PC-9 (cell line): ENCODE data around the gene MAP3K20. TPM values are rescaled to one million over a fixed set of nuclear protein-coding genes. Genes with fewer than 3 reads are reported as not detected.

Source experiments
- BruUV-seq: library from RNA; stranded (reverse); fragments of 400-500 nt; replicated peaks from 2 replicates; lab custom pipeline; 2021; lab: Mats Ljungman, UMichigan
- CTCF ChIA-PET: fragments of 300-600 bp; sonication (Branson Sonifier 250); formaldehyde crosslinking; loops from one replicate; lab custom pipeline; 2022; ENCODE audit warnings: antibody characterized with exemption; lab: Charles Lee
- POLR2A ChIA-PET: fragments of 300-600 bp; sonication (Branson Sonifier 250); formaldehyde crosslinking; loops from one replicate; lab custom pipeline; 2022; ENCODE audit warnings: antibody characterized with exemption; ENCODE audit not compliant: unreplicated experiment; lab: Charles Lee
- DNase-seq, 2 experiments: peaks; one replicate each; pipeline versions ENCODE4 v3.0.0 to v3.0.0-alpha.2; 2015 to 2022; ENCODE audit warnings: mixed read lengths in 1 of 2
- H2AFZ ChIP-seq: fragments of 200-600 bp; sonication (generic); 2 replicates; pipeline ENCODE4 v1.8.1; 2017; ENCODE audit warnings: antibody characterized with exemption
- H3F3A ChIP-seq: fragments of 200-600 bp; sonication (generic); 2 replicates; pipeline ENCODE4 v1.8.1; 2017; ENCODE audit warnings: antibody characterized with exemption, mild to moderate bottlenecking, low read depth; ENCODE audit not compliant: insufficient read depth
- H3K27ac ChIP-seq: fragments of 200-600 bp; sonication (generic); 2 replicates; pipeline ENCODE4 v1.6.1; 2016; ENCODE audit warnings: mixed run types
- H3K27me3 ChIP-seq: fragments of 200-600 bp; sonication (generic); 2 replicates; pipeline ENCODE4 v1.6.1; 2016; ENCODE audit warnings: low read depth, mixed run types; ENCODE audit not compliant: insufficient read depth
- H3K36me3 ChIP-seq: fragments of 200-600 bp; sonication (generic); 2 replicates; pipeline ENCODE4 v1.6.1; 2016; ENCODE audit warnings: low read depth, mixed run types
- H3K4me1 ChIP-seq: fragments of 200-600 bp; sonication (generic); replicated peaks from 2 replicates; pipeline ENCODE4 v1.6.1; 2016; ENCODE audit warnings: mixed run types; ENCODE audit not compliant: insufficient read depth
- H3K4me2 ChIP-seq: fragments of 200-600 bp; sonication (generic); 2 replicates; pipeline ENCODE4 v1.6.1; 2017; ENCODE audit warnings: mixed run types
- H3K4me3 ChIP-seq: fragments of 200-600 bp; sonication (generic); 2 replicates; pipeline ENCODE4 v1.6.1; 2016; ENCODE audit warnings: mixed run types
- H3K79me2 ChIP-seq: fragments of 200-600 bp; sonication (generic); 2 replicates; pipeline ENCODE4 v1.6.1; 2017; ENCODE audit warnings: low read depth, mixed run types
- H3K9me2 ChIP-seq: fragments of 200-600 bp; sonication (generic); 2 replicates; pipeline ENCODE4 v1.8.1; 2017; ENCODE audit warnings: mild to moderate bottlenecking; ENCODE audit not compliant: insufficient read depth
- H3K9me3 ChIP-seq: fragments of 200-600 bp; sonication (generic); 2 replicates; pipeline ENCODE4 v1.8.1; 2016; ENCODE audit warnings: low read depth; ENCODE audit not compliant: insufficient read depth
- H4K20me1 ChIP-seq: fragments of 200-600 bp; sonication (generic); 2 replicates; pipeline ENCODE4 v1.8.1; 2017; ENCODE audit not compliant: insufficient read depth
- CTCF ChIP-seq: fragments of 200-600 bp; sonication (generic); conservative IDR thresholded peaks from 2 replicates; pipeline ENCODE4 v1.6.1; 2017; ENCODE audit warnings: mixed run types, antibody characterized with exemption, mild to moderate bottlenecking, moderate library complexity
- EZH2 ChIP-seq: fragments of 200-600 bp; sonication (generic); IDR thresholded peaks from 2 replicates; pipeline ENCODE4 v1.8.0; 2017; ENCODE audit warnings: antibody characterized with exemption, low read depth
- intact Hi-C: fragments of 100-400 bp; cut with micrococcal nuclease; formaldehyde crosslinking; loops from one replicate; pipeline ENCODE4 v1.10.0; 2022; ENCODE audit not compliant: unreplicated experiment
- total RNA-seq: library from RNA; stranded (reverse); gene quantifications from 2 replicates; pipeline ENCODE4 v1.2.3, GENCODE V29; 2021

The MAP3K20 gene
- total RNA-seq, 1 experiment from 2014 or later = 58.5 TPM

DNA sequence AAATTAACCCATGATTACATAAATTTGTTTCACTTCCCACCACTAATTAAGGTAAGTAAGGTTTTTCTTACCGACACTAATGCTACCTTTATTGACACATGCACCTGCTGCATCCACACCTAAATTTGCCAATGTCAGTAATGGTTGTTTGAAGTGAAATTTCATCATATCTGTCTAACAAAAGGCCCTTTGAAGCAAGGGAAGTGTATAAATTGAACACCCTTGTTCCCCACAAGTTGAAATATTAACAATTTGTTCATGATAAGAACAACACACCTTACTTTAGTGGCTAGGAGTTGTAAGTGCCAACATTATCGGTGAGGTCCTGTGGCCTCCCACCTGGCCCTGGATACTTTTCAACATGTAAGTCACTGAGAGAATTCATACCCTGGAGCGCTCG lies 162.7 kb downstream of the MAP3K20 start:
- no TSS peak for BruUV-seq
- Histone ChIP-seq H3K4me1 (no peaks in the 10 kb centered on the region), H3K27ac (no peak overlapping the region), H4K20me1 (no peaks in the 10 kb centered on the region), H3K4me2 (no peak overlapping the region), H3K9me3 (no peaks in the 10 kb centered on the region), H3F3A (no peaks in the 10 kb centered on the region), H3K79me2 (no peaks in the 10 kb centered on the region), H3K27me3 (no peaks in the 10 kb centered on the region), H3K4me3 (no peak overlapping the region), H3K36me3 (peaks cover 8% of the 10 kb centered on the region; the same call in 1 of the 2 replicates), H3K9me2 (no peaks in the 10 kb centered on the region), H2AFZ (no peak overlapping the region)
- intact Hi-C loops = no loop called here
- no peak for DNase-seq
- TF ChIP-seq CTCF (no peak), EZH2 (no peak)
- POLR2A ChIA-PET = no interaction called here
- CTCF ChIA-PET = interaction anchor here (0.6 kb wide), 1 partner anchor 1468 kb away, joined by 3 read pairs; no protein-coding TSS in a partner anchor

DNA sequence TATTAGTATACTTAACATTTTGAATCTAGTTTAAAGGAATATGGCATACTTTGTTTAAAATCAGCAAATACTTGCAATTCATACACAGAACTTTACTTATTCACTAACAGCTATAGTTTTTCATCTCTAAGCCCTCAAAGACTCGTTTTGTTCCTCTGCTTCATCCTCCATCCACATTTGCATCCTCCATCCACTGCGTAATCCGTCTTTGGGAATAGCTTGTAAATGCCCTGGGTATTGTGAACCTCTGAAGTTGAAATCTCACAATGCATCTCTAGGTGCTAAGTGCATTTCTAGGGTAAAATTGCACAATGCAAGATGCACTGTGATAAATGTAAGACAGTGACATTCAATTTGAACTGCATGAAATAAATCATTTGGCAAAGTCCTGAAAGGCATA lies 163.2 kb downstream of the MAP3K20 start:
- Histone ChIP-seq H3K27ac (no peak overlapping the region), H3K4me3 (no peak overlapping the region), H3K4me2 (no peak overlapping the region), H3K4me1 (no peaks in the 10 kb centered on the region), H3K27me3 (no peaks in the 10 kb centered on the region), H3K79me2 (no peaks in the 10 kb centered on the region), H2AFZ (no peak overlapping the region), H3K36me3 (peaks cover 8% of the 10 kb centered on the region; the same call in 1 of the 2 replicates), H4K20me1 (no peaks in the 10 kb centered on the region), H3K9me3 (no peaks in the 10 kb centered on the region), H3K9me2 (no peaks in the 10 kb centered on the region), H3F3A (no peaks in the 10 kb centered on the region)
- BruUV-seq = no TSS peak
- POLR2A ChIA-PET = no interaction called here
- TF ChIP-seq CTCF (no peak), EZH2 (no peak)
- CTCF ChIA-PET = interaction anchor here (0.6 kb wide), 1 partner anchor 1468 kb away, joined by 3 read pairs; no protein-coding TSS in a partner anchor
- intact Hi-C loops = no loop called here
- no peak for DNase-seq

GRCh38 chr2:173239644-173240043 lies 164.0 kb downstream of the MAP3K20 start:
- Histone ChIP-seq H3K4me1 (no peaks in the 10 kb centered on the region), H3K4me3 (no peak overlapping the region), H3K9me2 (no peaks in the 10 kb centered on the region), H3F3A (no peaks in the 10 kb centered on the region), H3K9me3 (no peaks in the 10 kb centered on the region), H3K27me3 (no peaks in the 10 kb centered on the region), H4K20me1 (no peaks in the 10 kb centered on the region), H3K27ac (no peak overlapping the region), H3K4me2 (no peak overlapping the region), H3K79me2 (no peaks in the 10 kb centered on the region), H2AFZ (no peak overlapping the region), H3K36me3 (peaks cover 8% of the 10 kb centered on the region; the same call in 1 of the 2 replicates)
- CTCF ChIA-PET = no interaction called here
- intact Hi-C loops = no loop called here
- no TSS peak for BruUV-seq
- no peak for DNase-seq
- POLR2A ChIA-PET = no interaction called here
- TF ChIP-seq CTCF = no peak
- no peak for TF ChIP-seq EZH2
